HFF-Myc (cell line): ENCODE results near the gene ADAM11.
"Not testable (repeated sequence)": the region's sequence is repeated elsewhere in the genome, so short reads cannot be mapped to it uniquely, and the experiment has no call there.

Experiments used
- DNase-seq: peaks from one replicate; pipeline ENCODE4 v3.0.0-alpha.2; 2011; ENCODE audit warnings: low read depth; ENCODE audit errors: extremely low read depth
- H3K4me3 ChIP-seq: replicated peaks from 2 replicates; pipeline ENCODE4 v1.5.1; 2011; ENCODE audit warnings: low read depth, mild to moderate bottlenecking, control low read depth, low read length
- TF ChIP-seq, protein P1 (sequence below): IDR thresholded peaks from 2 replicates; pipeline ENCODE4 v1.5.1; 2012; ENCODE audit warnings: mild to moderate bottlenecking, low read depth, low read length, control low read depth; ENCODE audit errors: missing control alignments

ADAM11 gene

DNA sequence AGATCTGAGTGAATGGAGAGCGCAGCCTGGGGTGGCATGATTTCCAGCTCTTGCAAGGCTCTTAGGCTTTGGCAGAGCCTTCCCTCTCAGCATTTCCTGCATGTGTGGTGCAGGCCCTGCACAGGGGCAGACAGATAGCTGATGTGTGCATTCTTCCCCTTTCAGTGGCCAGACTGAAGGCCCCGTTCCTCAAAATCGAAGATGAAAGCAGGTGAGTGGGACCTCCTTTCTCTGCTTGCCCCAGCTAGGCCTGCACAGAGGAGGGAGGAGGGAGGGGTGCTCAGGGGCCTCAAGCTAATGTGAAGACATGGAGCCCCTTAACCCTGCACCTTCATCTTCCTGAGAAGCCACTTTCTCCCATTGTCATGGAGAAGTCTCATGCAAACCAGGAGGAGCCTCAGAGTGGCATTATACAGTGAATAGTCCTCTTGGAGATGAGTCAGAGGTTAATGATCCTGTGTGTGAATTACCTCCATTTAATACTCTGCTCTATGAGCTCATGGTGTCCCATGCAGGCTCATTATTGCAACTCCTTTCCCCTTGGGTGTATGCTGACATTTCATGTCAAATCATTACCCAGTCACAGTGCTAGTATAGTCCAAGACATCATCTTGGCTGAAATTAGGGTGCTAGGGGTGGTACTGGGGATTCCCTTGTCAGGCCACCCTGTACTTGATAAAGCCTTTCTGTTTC lies 20.4 kb upstream of the ADAM11 start:
- no peak overlapping the region for H3K4me3 ChIP-seq
- DNase-seq = no peak
- TF ChIP-seq, protein P1, sequence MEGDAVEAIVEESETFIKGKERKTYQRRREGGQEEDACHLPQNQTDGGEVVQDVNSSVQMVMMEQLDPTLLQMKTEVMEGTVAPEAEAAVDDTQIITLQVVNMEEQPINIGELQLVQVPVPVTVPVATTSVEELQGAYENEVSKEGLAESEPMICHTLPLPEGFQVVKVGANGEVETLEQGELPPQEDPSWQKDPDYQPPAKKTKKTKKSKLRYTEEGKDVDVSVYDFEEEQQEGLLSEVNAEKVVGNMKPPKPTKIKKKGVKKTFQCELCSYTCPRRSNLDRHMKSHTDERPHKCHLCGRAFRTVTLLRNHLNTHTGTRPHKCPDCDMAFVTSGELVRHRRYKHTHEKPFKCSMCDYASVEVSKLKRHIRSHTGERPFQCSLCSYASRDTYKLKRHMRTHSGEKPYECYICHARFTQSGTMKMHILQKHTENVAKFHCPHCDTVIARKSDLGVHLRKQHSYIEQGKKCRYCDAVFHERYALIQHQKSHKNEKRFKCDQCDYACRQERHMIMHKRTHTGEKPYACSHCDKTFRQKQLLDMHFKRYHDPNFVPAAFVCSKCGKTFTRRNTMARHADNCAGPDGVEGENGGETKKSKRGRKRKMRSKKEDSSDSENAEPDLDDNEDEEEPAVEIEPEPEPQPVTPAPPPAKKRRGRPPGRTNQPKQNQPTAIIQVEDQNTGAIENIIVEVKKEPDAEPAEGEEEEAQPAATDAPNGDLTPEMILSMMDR = no peak

GRCh38 chr17:44741316-44741715 lies 17.5 kb upstream of the ADAM11 start:
- TF ChIP-seq, protein P1 = no peak
- no peak overlapping the region for H3K4me3 ChIP-seq
- DNase-seq = no peak

DNA sequence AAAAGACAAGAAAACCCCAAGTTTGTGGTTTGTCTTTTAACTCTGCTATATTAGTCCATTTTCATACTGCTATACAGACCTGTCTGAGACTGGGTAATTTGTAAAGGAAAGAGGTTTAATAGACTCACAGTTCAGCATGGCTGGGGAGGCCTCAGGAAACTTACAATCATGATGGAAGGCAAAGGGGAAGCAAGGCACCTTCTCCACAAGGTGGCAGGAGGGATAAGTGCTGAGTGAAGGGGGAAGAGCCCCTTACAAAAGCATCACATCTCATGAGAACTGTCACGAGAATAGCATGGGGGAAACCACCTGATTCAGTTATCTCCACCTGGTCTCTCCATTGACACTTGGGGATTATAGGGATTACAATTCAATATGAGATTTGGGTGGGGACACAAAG lies 13.5 kb upstream of the ADAM11 start:
- TF ChIP-seq, protein P1 = no peak
- no peak for DNase-seq
- no peak overlapping the region for H3K4me3 ChIP-seq

DNA sequence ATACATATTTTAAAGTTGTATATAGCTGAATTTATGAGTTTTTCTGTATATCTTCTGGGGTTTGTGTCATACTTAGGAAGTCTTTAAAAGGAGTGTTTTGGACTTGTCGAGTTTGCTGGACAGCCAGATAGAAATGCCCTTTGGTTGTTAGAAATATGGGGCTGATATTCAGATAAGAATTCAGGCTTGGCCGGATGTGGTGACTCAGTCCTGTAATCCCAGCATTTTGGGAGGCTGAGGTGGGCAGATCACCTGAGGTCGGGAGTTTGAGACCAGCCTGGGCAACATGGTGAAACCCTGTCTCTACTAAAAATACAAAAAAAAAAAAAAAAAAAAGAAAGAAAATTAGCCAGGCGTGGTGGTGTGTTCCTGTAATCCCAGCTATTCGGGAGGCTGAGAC lies 13.1 kb upstream of the ADAM11 start:
- not testable (repeated sequence) for H3K4me3 ChIP-seq, DNase-seq

GRCh38 chr17:44747566-44747965 lies 11.2 kb upstream of the ADAM11 start:
- TF ChIP-seq, protein P1 = no peak
- no peak for DNase-seq
- no peak overlapping the region for H3K4me3 ChIP-seq

DNA sequence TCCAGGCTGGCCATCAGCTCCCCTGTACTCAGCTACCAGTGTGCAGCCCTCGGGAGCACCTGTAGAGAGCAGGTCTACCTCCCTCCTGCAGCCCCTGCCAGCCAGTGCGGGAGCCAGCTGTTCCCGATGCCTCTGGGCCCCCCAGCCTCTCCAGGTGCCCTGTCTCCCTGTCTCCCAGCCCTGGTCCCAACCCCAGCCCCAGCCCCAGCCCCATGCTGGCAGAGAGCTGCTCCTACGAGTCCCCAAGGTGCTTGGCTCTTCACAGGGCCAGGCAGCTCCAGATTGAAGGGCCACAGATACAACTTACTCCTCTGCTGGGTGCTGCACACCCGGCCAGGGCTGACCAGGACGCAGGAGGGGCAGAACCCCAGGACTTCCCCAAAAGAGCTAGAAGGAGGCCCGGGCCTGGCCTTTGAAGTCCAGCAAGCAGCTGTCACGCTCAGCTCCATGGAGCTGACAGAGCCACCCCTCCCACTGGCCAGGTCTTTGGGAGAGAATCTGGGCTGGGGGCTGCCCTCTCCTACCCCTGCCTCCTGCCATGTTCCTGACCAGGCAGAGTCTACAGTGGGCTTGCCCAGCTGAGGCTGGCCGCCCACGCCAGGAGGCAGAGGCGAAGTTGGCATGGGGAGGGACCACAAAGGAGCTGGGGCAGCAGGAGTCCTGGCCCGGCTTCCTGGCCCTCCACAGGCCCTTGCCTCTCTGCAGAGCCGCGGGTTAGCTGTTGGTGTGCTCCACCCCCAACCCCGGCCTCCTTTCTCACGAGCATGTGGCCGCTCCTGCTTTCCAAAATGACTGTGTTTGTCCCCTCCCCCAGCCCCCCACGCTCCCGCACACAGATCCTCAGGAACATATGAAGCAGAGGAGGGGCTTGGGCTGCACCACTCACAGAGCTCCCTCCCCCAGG lies 9.5 kb upstream of the ADAM11 start:
- no peak overlapping the region for H3K4me3 ChIP-seq
- TF ChIP-seq, protein P1 = no peak
- DNase-seq = no peak

- no peak for DNase-seq
- TF ChIP-seq, protein P1 = no peak
Observed at GRCh38 chr17:44749980-44750318, 8.8 kb upstream of the ADAM11 start.

More at GRCh38 chr17:44749980-44750318, 8.8 kb upstream of the ADAM11 start:
- H3K4me3 ChIP-seq = no peak overlapping the region
